EL (cell line): ENCODE data around the gene KHDC1.
"Not testable (repeated sequence)": the region's sequence is repeated elsewhere in the genome, so short reads cannot be mapped to it uniquely, and the experiment has no call there.

Experiments used
- DNase-seq: peaks from one replicate; pipeline ENCODE4 v3.0.0-alpha.2; 2016

The KHDC1 gene

GRCh38 chr6:73262671-73263569, at the start of gene KHDC1:
KHDC1 (minus strand) TSS chr6:73263196; CDS start chr6:73242517, 20,679 bp downstream.
- DNase-seq, result peak; percentile 71

DNA sequence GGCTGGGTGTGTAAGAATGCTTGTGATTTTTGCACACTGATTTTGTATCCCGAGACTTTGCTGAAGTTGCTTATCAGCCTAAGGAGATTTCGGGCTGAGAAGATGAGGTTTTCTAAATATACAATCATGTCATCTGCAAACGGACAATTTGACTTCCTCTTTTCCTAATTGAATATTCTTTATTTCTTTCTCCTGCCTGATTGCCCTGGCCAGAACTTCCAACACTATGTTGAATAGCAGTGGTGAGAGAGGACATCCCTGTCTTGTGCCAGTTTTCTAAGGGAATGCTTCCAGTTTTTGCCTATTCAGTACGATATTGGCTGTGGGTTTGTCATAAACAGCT, 47.5 kb upstream of the KHDC1 start:
- DNase-seq, result not testable (repeated sequence)

GRCh38 chr6:73309785-73310502, 46.9 kb upstream of the KHDC1 start:
- peak; percentile 76 for DNase-seq

GRCh38 chr6:73309535-73309784, 46.5 kb upstream of the KHDC1 start:
- no peak for DNase-seq

DNA sequence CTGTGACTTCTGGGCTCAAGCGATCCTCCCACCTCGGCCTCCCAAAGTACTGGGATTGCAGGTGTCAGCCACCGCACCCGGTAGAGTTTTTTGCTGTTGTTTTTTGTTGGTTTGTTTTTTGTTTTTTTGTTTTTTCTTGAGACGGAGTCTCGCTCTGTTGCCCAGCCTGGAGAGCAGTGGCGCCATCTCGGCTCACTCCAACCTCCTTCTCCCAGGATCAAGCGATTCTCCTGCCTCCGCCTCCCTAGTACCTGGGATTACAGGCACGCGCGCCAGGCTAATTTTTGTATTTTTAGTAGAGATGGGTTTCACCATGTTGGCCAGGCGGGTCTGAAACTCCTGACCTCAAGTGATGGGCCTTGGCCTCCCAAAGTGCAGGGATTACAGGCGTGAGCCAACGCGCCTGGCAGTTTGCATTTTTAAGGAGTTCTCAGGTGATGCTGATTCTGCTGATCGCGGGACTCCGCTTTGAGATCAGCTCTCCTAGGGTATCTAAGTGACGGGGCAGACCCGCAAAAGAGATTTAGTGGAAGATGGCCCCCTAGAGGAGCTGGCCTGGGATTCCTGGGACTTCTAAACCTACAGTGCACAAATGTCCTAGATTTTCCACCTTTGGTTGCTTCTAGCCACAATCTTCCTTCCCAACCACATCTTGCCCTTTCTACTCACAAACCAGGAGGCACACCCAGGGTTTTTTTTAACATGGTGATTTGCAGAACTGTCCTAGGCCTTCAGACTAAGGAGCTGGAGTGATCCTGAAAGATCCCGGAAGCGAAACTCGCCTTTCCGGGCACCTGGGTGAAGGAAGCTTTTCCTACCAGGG, 45.9 kb upstream of the KHDC1 start:
- peak; percentile 31 for DNase-seq

- DNase-seq, result not testable (repeated sequence)
Observed at GRCh38 chr6:73303773-73304172, 40.8 kb upstream of the KHDC1 start.

GRCh38 chr6:73302339-73302738, 39.3 kb upstream of the KHDC1 start:
- DNase-seq, result no peak

DNA sequence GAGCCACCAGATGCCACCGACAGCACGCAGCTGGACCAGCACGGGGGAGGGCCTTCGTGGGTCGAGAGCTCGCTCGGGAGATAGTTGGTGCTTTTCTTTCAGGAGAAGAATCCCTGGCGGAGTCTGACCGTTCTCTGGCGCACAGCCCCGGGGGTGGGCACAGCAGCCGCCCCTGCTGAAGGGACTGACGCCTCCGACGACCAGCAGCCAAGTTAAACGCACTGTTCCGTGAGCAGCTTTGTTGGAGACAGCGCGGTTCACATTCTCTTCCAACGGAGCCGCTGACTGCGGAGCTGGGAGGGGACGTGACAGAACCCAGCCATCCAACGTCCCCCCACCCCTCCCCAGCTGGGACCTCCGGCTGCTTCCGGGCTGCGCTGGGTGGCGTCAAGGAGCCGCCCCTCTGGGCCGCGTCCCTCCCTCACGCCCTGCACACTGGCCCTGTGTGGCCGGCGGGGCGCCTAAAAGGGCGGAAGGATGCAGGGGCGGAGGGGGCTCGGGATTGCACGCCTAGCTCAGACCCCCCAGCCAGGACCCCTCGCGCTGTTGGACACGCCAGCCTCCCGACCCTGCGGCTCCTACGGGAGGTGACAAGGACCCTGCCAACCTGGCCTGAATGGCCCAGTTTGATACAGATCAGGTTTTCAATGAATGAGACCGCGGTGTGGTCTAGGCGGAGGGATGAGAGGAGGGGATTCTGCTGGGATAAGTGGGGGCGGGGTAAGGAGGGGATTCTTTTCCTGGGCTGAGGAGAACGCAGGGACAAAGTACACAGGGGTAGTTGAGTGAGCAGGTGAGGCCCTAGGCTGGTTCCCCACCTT, 36.4 kb upstream of the KHDC1 start:
- no peak for DNase-seq

- no peak for DNase-seq
Observed at GRCh38 chr6:73293331-73293730, 30.3 kb upstream of the KHDC1 start.

DNA sequence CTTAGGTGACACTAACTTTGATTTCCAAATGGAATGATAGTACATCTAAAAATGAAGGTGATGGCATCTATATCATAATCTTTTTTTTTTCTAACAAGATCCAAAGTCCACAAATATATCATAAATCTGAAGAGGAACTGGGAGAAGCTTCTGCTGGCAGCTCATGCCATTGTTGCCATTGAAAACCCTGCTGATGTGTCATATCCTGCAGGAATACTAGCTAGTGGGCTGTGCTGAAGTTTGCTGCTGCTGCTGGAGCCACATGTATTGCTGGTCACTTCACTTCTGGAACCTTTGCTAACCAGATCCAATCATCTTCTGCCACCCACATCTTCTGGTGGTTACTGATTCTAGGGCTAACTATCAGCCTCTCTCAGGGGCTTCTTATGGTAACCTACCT, 27.4 kb upstream of the KHDC1 start:
- DNase-seq, result peak; percentile 58

DNA sequence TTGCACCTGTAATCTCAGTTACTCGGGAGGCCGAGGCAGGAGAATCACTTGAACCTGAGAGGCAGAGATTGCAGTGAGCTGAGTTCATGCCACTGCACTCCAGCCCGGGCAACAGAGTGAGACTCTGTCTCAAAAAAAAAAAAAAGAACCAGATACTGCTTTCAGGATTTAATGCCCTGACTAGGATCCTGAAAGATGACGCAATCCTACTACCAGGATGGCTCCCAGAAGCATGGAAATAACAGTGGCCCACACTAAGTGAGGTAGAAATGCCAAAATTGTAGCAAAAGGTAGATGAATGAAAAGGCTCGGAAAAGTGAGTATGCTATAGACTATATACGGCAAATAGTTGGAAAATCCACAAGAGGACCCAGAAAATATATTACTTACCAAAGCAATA, 23.8 kb upstream of the KHDC1 start:
- no peak for DNase-seq

DNA sequence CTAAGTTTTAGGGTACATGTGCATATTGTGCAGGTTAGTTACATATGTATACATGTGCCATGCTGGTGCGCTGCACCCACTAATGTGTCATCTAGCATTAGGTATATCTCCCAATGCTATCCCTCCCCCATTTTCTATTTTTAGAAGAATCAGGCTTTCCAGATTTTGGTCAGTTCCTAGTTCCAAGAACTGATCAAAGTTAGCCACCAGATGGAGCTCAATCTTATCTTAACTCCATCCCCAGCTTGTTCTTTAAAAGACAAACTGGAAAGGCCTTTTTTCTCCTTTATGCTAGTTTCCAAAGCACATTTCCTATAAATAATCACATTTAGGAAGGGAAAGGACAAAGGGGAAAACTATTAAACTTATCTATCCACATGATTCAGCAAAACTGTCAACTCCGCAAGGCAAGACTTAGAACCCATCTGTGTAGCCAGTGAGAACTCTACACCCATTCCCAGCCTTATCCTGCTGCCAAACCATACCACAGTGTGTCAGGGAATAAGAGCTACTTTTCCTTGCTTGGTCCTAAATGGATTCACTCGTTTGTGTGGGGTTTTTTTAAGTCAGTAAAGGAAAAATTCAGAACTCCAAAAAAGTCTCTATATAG, 22.8 kb upstream of the KHDC1 start:
- peak; percentile 50 for DNase-seq

DNA sequence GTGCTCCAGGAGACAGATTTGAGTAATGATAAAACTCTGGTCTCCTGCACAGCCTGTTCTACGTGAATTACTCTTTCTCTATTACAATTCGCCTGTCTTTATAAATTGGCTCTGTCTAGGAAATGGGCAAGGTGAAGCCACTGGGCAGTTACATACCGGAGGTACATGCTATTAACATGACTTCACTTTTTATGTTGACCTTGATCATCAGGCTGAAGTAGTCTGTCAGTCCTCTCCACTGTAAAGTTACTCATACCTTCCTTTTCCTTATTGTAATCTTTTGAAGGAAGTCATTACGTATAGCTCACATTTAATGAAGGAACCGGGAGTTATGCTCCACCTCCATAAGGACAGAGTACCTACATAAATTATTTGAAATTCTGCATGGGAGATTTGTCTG, 19.9 kb upstream of the KHDC1 start:
- DNase-seq, result no peak

DNA sequence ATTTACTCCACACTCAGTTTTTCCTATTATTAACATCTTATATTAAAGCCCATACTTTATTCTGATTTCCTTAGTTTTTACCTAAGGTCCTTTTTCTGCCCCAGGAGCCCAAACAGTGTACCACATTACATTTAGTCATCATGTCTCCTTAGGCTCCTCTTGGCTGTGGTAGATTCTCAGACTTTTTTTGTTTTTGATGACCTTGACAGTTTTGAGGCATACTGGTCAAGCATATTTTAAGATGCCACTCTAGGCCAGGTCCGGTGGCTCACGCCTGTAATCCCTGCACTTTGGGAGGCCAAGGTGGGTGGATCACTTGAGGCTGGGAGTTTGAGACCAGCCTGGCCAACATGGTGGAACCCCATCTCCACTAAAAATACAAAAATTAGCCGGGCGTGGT, 18.7 kb upstream of the KHDC1 start:
- DNase-seq, result not testable (repeated sequence)

- not testable (repeated sequence) for DNase-seq
Observed at GRCh38 chr6:73269296-73269695, 6.3 kb upstream of the KHDC1 start.

- DNase-seq, result not testable (repeated sequence)
Observed at GRCh38 chr6:73268896-73269295, 5.9 kb upstream of the KHDC1 start.

GRCh38 chr6:73264446-73264845, 1.4 kb upstream of the KHDC1 start:
- DNase-seq, result no peak

GRCh38 chr6:73263570-73263909, 544 bp upstream of the KHDC1 start:
- DNase-seq, result peak; percentile 20

GRCh38 chr6:73258721-73259120, 4.3 kb downstream of the KHDC1 start:
- DNase-seq, result no peak

GRCh38 chr6:73254323-73254722, 8.7 kb downstream of the KHDC1 start:
- DNase-seq, result not testable (repeated sequence)

DNA sequence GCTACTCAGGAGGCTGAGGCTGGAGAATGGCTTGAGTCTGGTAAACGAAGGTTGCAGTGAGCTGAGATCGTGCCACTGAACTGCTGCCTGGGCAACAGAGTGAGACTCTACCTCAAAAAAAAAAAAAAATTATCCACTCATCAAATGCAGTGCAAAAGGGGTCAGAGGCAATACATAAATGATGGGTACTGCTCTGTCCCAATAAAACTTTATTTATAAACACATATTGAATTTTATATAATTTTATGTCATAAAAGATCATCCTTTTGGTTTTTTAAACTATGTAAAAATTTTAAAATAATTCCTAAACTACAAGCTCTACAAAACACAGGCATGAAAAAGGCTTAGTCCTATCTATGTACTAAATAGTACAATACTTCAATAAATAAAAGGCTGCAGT, 10.3 kb downstream of the KHDC1 start:
- DNase-seq, result no peak

DNA sequence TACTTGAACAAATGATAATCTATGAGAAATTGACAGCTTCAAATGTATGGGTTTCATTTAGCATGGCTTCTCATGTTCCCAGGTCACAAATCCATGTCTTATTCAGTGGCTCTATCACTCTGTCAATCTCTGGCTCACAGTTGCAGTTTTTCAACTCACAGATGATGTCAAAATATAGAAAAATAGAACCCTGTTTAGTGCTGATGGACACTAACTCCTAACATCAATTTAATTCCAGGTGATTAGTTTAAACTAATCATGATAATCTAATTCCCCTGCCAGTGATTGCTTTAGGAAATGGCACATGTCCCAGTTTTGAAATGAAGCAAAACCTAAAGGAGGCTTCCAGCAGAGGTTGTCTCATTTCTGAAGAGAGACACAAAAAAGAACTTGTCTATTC, 13.0 kb downstream of the KHDC1 start:
- DNase-seq, result no peak
